Epithelial cell of umbilical artery (primary cell): ENCODE measurements around the gene RAPGEF1. TPM values are rescaled to one million over a fixed set of nuclear protein-coding genes. Genes with fewer than 3 reads are reported as not detected.

Experiments used
- total RNA-seq: library from RNA; depleted of rRNA; stranded (reverse); fragments of >200 nt; gene quantifications from 2 replicates; pipeline ENCODE4 v1.2.3, GENCODE V29; 2014

The RAPGEF1 gene, protein sequence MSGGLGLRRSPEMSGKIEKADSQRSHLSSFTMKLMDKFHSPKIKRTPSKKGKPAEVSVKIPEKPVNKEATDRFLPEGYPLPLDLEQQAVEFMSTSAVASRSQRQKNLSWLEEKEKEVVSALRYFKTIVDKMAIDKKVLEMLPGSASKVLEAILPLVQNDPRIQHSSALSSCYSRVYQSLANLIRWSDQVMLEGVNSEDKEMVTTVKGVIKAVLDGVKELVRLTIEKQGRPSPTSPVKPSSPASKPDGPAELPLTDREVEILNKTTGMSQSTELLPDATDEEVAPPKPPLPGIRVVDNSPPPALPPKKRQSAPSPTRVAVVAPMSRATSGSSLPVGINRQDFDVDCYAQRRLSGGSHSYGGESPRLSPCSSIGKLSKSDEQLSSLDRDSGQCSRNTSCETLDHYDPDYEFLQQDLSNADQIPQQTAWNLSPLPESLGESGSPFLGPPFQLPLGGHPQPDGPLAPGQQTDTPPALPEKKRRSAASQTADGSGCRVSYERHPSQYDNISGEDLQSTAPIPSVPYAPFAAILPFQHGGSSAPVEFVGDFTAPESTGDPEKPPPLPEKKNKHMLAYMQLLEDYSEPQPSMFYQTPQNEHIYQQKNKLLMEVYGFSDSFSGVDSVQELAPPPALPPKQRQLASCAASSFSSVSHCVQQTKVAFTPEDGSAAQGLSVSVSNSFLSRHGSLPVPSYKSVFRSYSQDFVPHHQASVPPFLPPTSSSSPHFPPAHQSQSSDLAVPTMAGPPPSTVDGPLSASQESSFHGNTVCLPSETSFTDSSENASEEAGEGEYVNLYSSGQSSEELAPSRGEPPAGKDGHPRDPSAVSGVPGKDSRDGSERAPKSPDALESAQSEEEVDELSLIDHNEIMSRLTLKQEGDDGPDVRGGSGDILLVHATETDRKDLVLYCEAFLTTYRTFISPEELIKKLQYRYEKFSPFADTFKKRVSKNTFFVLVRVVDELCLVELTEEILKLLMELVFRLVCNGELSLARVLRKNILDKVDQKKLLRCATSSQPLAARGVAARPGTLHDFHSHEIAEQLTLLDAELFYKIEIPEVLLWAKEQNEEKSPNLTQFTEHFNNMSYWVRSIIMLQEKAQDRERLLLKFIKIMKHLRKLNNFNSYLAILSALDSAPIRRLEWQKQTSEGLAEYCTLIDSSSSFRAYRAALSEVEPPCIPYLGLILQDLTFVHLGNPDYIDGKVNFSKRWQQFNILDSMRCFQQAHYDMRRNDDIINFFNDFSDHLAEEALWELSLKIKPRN (N-terminal part only)
- total RNA-seq: 29.9 and 34.4 TPM in 2 replicates

DNA sequence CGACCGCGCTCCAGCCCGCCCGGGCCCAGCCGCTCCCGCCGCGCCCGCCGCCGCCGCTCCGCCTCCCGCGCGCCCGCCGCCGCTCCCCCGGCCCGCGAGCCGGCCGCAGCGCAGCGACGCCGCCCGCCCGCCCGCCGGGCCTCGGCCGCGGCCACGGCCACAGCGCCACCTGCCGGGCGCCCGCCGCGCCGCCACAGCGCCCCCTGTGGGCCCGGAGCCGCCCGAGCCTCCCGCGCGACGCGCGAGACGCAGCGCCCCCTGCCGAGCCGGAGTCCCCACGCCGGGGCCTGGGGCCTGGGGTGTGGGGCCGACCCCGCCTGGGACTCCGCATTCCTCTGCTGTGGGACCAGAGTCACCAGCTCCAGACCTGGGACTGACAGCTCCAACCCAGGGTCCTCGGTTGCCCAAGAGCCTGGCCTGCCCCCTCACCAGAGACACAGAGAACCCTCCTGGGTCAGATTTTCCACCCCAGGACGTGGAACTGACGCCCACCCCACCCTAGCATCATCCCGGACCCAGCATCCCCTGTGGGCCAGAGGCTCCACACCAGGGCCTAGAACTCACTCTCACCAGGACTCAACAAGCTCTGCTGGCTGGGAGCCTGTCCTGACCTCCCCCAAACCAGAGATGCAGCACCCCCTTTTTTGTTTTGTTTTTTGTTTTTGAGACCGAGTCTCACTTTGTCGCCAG lies at the start of gene RAPGEF1:
Gene RAPGEF1, minus strand, starts transcription at position 118 of the 690 bp plus-strand sequence. CDS start 246 bp downstream, outside the sequence.

DNA sequence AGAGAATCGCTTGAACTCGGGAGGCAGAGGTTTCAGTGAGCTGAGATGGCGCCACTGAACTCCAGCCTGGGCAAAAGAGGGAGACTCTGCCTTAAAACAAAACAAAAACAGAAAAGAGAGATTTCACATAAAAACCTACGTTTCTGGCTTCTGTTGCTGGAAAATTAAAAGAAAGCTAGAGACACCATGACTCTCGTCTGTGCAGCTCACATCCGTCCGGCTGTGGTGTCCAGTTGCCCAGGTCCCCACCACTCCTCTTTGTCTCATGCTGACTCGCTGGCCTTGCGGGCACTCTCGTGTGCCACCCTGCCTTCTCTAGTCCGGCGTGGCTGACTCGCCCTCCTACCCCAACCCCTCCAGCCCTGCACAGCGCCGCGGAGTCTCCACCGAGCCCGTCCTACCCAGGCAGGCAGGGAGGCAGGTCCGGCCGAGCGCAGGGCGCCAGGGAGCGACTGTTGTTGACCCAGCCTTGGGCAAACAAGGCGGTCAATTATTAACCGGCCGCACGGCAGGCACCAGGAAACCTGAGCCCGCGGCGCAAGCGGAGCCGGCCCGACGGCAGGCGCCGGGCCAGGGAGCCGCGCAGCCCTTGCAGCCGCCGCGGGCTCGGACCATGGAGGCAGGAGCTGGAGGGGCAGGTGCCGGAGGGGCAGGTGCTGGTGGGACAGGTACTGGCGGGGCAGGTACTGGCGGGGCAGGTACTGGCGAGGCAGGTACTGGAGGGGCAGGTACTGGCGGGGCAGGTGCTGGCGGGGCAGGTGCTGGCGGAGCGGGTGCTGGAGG lies 194.7 kb downstream of the RAPGEF1 start, which contains the start of gene PRRT1B:
Gene PRRT1B, plus strand, starts transcription at position 521 of the 783 bp plus-strand sequence. Its CDS starts 93 bp downstream, at position 614.

GRCh38 chr9:131530920-131531832 lies 208.7 kb downstream of the RAPGEF1 start, which contains the start of gene UCK1:
TSS of gene UCK1 (minus strand) at chr9:131531263. CDS start at chr9:131531174, 89 bp downstream.

Other genes with a start within 250 kb of the RAPGEF1 start
- gene POMT1, start 237.2 kb downstream of the RAPGEF1 start, total RNA-seq: 22.1 and 32.8 TPM in 2 replicates
- 13.3 and 17.0 TPM in 2 replicates for gene UCK1, start 208.8 kb downstream of the RAPGEF1 start, total RNA-seq
- gene PRRT1B, start 194.6 kb downstream of the RAPGEF1 start, total RNA-seq: not detected in 2 replicates